Fibroblast of lung (primary cell): ENCODE measurements around the gene LYL1.

Experiments used
- CTCF ChIP-seq, 2 donors: IDR thresholded peaks in 1 of 2; conservative IDR thresholded peaks in 1 of 2; 1 replicate in 1 of 2; 2 replicates in 1 of 2; pipeline ENCODE4 v1.5.1; 2011 to 2012; ENCODE audit warnings: low read length in 2 of 2, control low read depth in 1 of 2, inconsistent platforms in 1 of 2, low read depth in 1 of 2, mild to moderate bottlenecking in 1 of 2
- EZH2 ChIP-seq: IDR thresholded peaks from 2 replicates; pipeline ENCODE4 v1.5.1; 2012; ENCODE audit warnings: low read length, control low read depth, mild to moderate bottlenecking; ENCODE audit errors: missing control alignments

- TF ChIP-seq CTCF (conservative IDR thresholded peaks at IDR 0.05 in 1 of 2, IDR thresholded peaks at IDR 0.05 in 1 of 2; ENCODE audit: low read depth in 1 of 2, low read length in 2 of 2) = no peak
- TF ChIP-seq EZH2 = no peak
Measured at GRCh38 chr19:13128583-13128982, 25.9 kb upstream of the LYL1 start.
